GM19023 (cell line): Measurements from ENCODE around the gene MORN2.

Experiments
- ATAC-seq: cut with Tn5 transposase; IDR thresholded peaks from one replicate; pipeline ENCODE4 v1.9.1; 2021; ENCODE audit warnings: mild to moderate bottlenecking, moderate library complexity; ENCODE audit not compliant: unreplicated experiment

MORN2 gene

DNA sequence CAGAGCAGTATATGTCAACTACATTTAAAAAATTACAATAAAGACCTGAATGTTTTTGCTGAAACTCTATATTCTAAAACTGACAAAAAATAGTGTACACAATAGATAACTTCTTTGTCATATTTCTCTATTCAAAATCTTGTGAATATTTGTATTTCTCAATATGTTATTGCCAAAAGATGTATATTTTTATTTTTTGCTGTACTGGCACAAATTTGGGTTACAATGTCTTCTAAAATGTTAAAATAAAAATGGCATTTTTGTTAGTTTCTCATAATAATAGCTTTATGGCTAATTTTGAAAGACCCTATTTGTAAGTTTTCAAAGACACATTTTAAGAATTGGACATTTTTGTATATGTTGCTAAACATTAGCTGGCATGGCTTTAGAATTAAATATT, 13.3 kb downstream of the MORN2 start:
- ATAC-seq = no peak

DNA sequence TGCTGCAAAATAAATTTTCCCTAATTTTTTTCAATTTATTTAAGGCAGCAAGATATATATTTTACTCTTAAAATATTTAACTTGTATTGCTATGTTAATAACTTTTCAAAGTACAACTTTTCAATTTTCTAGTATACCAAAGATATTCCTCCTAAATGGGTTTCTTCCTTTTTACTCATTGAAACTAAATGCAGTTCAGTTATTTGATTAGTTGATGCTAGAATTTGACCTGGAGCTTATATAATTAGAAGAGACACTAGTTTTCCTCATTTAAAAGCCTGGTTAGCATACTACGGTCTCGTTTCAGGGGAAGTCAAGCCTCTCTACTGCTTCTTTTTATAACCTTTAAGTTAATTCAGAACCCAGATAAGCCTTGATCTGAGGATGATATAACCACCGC, 13.8 kb downstream of the MORN2 start, which contains the start of gene ARHGEF33:
TSS of gene ARHGEF33 (plus strand) at position 301 of the 400 bp plus-strand sequence. CDS start 29,573 bp downstream, outside the sequence.
- no peak for ATAC-seq

DNA sequence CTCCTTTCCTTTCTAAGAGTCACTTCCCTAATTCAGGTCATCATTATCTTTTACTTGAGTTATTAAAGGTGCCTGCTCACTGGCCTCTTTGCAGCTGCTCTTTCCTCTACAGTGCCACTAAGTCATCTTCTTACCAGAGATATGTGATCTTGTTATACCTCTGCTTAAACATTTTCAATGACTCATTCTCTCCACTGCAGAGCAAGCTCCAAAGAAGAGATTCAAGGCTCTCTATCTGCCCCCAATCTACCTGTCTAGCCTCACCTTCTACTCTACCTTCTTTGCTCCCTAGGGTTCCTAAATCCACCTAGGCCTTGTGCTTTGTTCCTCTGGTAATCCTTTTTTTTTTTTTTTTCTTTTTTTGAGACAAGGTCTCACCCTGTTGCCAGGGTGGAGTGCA, 17.0 kb downstream of the MORN2 start:
- ATAC-seq = no peak

DNA sequence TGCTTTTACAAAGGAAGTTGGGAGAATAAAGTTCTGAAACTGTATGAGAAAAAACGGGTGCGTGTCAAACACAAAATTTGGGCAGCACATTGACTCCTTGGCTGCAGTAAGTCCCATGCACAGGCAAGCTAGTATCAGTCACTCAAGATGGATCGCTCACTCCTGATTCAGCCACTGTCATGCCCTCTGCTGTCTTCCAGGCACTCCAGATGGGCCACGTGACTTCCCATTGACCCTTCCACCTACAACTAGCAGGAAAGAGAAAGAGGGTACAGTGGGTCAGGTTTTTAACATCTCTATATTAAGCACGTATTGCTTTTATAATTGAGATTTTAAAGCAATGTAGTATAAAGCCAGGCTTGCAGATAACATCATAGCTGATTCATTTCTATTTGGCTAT, 22.5 kb downstream of the MORN2 start:
- no peak for ATAC-seq

DNA sequence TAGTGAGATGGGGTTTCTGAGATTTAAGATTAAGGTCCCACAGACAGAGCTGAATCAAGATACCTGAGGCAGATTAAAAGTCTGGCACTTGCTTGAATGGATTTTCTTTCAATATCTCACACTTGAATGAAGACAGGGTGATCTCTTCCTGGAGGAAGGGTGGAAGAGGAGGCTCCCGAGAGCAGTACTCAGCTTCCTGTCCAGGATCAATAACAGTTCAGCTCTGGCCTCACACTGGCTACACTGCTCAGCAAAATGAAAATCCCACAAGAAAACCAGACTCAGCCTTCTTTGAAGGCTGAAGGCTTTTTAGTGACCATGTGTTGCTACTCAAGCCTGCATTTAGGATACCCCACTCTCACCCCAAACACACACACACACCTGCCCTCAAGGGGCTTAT, 24.9 kb downstream of the MORN2 start:
- ATAC-seq = no peak

DNA sequence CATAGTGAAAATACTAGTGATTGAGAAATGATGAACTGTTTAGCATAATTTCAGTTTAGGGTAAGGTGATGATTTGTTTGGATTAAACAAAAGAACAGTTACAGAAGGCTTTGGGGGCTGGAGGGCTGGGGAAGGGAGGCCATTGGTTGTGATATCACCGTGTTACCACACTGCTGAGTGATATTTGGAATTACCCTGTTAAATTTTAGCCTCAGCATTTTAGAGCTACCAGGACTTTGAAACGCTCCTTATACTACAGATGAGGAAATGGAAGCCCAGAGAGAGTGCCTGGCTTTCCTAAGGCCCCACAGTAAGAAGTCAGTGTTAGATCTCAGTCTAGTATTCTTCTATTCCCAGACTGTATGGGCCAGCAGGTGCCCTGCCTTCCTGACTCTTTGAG, 29.5 kb downstream of the MORN2 start:
- ATAC-seq = no peak

DNA sequence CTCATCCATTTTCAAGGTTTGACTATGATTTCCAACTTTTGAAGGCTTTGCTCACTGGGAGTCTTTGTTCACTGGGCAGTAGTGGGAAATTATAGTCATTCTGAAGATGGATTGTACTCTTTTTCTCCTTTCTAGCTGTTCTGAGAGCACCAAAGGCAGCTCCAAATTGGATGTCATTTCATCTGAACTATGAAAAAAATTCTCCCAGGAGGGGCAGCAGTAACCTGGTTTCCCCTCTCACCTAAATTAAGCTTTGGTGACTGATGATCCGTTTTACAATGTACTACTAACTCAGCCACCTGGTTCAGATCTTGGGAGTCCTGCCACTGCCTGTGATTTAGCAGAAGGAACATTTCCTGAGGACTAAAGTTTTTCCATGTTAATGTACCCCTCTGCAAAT, 31.5 kb downstream of the MORN2 start:
- no peak for ATAC-seq

DNA sequence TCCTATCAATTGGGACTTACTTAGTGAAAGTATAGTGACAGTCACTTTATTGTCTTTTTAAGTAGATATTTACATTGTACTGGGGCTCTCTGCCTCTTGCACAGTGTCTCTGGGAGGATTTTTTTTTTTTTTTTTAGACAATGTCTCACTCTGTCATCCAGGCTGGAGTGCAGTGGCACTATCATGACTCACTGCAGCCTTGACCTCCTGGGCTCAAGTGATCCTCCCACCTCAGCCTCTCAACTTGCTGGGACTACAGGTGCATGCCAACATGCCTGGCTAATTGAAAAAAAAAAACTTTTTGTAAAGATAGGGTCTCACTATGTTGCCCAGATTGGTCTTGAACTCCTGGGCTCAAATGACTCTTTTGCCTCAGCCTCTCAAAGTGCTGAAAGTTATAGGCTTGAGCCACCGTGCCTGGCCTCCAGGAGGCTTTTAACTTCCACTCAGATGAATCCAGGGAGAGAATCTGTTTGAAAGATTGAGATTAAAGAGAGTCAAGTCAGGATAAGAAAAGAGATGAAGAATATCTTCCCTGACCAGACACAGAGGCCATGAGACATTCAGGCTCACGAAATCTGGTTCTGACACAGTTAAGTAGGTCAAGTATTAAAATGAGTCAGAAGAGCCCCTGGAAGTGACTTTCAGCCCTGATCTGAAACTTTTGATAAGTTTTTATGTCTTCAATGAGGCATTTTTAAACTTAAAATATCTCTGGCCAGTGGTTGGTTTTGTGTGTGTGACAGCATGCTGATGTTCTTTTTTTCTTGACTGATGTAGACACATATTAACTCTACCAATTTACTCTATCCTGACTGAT, 32.2 kb downstream of the MORN2 start:
- ATAC-seq = peak; percentile 79

DNA sequence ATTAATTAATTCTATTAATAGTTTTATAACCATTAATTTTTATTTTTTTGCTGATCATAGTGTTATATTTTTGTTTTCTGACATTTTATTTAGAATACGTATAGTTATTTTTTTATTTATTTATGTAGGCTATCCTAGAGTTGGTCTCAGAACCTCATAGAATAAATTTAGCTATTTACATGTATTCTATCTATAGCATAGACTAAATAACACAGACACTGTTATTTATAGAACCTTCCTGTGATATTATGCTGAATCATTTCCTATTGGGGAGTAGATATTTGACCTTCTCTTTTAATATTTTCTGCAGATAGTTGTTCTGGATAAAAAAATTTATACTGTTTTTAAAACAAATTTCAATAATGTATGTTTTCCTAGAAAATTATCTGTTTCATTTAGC, 34.1 kb downstream of the MORN2 start:
- ATAC-seq = no peak

DNA sequence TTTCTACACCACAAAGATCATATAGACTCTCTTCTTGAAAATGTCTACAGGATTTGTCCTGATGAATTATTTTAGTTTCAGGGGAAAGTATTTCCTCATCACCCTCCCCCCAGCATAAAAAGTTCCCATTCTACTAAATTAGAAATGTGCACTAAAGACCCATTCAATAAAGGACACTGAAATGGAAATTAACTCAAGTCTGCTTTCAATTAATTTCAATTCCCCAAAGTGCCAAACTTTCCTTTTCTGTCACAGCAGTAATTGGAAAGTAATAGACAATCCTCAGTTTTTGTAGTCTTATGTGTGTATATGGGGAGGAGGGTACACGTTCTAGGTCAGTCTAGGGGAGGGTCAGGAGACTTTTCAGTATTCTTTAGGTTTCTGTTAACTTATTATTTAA, 35.4 kb downstream of the MORN2 start:
- no peak for ATAC-seq

DNA sequence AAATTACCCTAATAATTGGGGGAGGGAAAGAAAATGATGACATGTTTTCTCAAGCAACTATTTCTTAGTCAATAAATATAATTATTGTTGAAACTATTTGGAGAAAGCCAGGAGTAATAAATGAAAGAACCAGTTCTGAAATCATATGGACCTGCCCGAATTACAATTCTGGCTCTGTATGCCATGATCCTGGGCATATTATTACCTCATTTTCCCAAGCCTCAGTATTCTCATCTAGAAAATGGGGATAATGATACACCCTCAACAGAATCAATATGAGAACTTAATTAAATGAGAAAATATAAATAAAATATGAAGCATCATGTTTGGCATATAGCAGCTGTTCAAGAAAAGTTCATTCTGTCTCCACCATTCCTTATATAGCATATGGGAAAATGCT, 36.8 kb downstream of the MORN2 start:
- ATAC-seq = no peak

DNA sequence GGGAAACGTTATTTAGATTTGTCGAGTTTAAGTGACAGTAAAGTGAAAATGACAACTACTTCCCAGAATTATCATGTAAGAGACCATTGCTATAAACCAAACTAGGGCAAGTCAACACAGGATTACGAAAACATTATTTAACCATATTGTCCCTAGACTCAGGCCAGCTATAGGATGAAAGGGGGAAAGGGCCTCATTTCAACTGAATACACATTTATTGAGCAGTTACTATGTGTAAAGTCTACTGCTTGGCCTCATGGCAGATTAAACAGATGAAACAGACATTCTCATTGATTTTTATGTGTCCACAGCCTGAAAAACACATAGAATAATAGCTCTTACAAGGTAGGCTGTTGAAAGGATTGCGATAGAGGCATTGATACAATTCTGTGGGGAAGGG, 46.6 kb downstream of the MORN2 start:
- no peak for ATAC-seq

DNA sequence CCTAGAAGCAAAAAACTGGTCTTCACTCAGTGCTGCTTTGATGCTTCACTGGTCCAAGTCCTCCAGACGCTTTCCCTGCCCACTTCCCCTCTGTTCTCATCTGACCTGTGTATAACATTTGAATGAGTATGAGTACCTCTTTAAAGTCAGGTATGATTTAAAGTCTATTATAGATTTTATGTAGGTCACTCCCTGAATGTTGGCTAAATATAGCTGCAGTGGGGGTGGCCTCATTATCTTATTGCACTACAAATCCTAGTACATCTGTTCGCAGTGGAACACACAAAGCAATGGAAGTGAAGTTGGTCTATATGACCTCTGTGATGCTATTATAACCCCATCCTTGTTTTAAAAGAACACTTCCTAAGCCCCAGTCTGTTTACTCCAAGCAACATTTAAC, 47.1 kb downstream of the MORN2 start:
- no peak for ATAC-seq

DNA sequence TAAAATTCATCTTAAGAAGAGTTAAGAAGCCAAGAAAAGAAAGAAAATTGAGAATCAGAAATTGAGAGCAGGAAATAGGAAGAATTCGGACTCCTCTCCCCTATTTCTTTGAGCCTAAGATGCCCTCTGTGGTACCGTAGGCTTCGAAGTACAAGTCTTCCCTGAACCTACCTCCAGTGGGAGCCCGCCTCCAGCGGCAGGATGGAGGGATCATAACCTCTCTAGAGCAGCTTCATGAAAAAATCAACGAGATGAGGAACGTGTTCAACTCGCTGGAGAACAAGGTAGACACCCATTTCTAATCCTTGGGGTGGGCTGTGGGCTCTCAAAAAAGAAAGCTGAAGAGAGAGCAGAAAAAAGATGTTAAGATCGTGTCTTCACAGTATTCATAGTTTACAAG, 50.2 kb downstream of the MORN2 start:
- ATAC-seq = no peak

DNA sequence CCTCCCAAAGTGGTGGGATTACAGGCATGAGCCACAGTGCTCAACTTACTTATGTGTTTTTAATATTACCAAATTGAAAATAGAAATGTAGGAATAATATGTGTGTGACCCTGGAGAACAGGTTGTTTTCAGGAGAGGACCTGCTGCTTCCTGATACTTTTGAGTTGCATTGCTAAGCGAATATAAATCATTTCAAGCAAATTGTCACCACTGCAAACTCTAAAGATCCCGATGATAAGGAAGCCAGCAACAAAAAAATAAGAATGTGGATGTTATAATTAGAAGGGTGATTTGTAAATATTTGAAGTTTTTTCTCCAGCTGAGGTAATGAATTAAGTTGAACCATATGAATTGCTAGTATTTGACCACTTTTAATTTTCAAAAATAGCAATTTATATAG, 54.8 kb downstream of the MORN2 start:
- no peak for ATAC-seq
